ENCODE results near the gene HIPK4.

DNA sequence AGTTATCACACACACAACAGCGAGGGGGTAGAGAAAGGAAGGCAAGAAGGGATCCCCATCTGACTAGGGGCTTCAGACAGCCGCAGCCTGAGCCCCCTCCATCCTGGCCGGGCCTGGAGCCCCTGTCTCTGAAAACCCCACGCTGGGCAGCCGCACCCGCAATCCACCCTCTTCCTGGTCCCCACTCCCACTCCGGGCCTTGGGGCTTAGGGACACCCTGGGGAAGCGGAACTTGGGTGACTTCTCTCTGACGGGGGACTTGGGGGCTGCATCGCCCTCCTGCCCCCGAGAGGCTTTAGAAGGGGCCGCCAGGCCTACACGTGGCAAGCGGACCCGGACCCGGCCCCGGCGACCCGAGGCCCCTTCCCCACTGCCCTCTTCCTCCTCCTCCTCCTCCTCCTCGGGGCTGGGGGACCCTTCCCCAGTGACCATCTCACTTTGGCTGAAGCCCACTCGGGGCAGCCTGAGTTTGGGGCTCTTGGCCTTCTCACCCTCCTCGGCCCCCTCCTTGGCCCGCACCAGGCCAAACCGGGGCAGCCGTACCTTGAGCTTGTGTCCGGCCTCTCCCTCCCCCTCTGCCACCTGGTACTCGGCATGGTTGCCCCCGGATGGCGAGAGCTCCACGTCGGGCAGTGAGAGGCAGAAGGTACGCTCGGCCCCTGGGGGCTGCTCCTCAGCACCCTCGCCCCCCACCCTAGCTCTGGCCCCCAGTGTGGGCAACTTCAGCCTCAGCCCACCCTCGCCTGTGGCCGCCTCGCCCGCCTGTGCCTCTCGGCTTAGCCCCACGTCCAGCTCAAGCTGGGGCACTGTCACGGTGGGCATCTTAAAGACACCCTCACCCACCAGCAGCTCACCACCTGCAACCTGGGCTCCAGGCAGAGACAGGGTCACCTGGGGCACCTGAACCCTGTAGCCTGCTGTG is 4.2 kb upstream of the HIPK4 start:
- TF ChIP-seq, protein P1, sequence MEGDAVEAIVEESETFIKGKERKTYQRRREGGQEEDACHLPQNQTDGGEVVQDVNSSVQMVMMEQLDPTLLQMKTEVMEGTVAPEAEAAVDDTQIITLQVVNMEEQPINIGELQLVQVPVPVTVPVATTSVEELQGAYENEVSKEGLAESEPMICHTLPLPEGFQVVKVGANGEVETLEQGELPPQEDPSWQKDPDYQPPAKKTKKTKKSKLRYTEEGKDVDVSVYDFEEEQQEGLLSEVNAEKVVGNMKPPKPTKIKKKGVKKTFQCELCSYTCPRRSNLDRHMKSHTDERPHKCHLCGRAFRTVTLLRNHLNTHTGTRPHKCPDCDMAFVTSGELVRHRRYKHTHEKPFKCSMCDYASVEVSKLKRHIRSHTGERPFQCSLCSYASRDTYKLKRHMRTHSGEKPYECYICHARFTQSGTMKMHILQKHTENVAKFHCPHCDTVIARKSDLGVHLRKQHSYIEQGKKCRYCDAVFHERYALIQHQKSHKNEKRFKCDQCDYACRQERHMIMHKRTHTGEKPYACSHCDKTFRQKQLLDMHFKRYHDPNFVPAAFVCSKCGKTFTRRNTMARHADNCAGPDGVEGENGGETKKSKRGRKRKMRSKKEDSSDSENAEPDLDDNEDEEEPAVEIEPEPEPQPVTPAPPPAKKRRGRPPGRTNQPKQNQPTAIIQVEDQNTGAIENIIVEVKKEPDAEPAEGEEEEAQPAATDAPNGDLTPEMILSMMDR (conservative IDR thresholded peaks at IDR 0.05; ENCODE audit: low read depth, low read length): no peak
- TF ChIP-seq POLR2A (IDR thresholded peaks at IDR 0.05; ENCODE audit: low read depth, low read length): no peak
- no peak for TF ChIP-seq FOS (IDR thresholded peaks at IDR 0.05; ENCODE audit: low read depth, low read length)
- no peak for TF ChIP-seq CHD1 (IDR thresholded peaks at IDR 0.05; ENCODE audit: low read depth, low read length)
- no peak for TF ChIP-seq RFX5 (IDR thresholded peaks at IDR 0.05; ENCODE audit: low read depth, low read length)
- no peak for TF ChIP-seq RAD21 (IDR thresholded peaks at IDR 0.05; ENCODE audit: low read length)
- TF ChIP-seq, protein P2, sequence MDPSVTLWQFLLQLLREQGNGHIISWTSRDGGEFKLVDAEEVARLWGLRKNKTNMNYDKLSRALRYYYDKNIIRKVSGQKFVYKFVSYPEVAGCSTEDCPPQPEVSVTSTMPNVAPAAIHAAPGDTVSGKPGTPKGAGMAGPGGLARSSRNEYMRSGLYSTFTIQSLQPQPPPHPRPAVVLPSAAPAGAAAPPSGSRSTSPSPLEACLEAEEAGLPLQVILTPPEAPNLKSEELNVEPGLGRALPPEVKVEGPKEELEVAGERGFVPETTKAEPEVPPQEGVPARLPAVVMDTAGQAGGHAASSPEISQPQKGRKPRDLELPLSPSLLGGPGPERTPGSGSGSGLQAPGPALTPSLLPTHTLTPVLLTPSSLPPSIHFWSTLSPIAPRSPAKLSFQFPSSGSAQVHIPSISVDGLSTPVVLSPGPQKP (IDR thresholded peaks at IDR 0.05; ENCODE audit: borderline replicate concordance, low read depth, low read length): no peak
- TF ChIP-seq, protein P3, sequence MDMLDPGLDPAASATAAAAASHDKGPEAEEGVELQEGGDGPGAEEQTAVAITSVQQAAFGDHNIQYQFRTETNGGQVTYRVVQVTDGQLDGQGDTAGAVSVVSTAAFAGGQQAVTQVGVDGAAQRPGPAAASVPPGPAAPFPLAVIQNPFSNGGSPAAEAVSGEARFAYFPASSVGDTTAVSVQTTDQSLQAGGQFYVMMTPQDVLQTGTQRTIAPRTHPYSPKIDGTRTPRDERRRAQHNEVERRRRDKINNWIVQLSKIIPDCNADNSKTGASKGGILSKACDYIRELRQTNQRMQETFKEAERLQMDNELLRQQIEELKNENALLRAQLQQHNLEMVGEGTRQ (IDR thresholded peaks at IDR 0.05; ENCODE audit: low read depth, low read length): no peak
- TF ChIP-seq CEBPB (IDR thresholded peaks at IDR 0.05; ENCODE audit: low read depth, low read length): no peak
- no peak for TF ChIP-seq MXI1 (IDR thresholded peaks at IDR 0.05; ENCODE audit: borderline replicate concordance, low read depth, low read length)
- TF ChIP-seq BHLHE40 (IDR thresholded peaks at IDR 0.05; ENCODE audit: low read depth, low read length): no peak
- no peak for TF ChIP-seq MAFK (IDR thresholded peaks at IDR 0.05; ENCODE audit: low read depth, low read length)

Measured in IMR-90 (cell line).